ENCODE measurements around the gene KRTAP16-1.
"Not testable (repeated sequence)": the region's sequence is repeated elsewhere in the genome, so short reads cannot be mapped to it uniquely, and the experiment has no call there.

Gene KRTAP16-1

DNA sequence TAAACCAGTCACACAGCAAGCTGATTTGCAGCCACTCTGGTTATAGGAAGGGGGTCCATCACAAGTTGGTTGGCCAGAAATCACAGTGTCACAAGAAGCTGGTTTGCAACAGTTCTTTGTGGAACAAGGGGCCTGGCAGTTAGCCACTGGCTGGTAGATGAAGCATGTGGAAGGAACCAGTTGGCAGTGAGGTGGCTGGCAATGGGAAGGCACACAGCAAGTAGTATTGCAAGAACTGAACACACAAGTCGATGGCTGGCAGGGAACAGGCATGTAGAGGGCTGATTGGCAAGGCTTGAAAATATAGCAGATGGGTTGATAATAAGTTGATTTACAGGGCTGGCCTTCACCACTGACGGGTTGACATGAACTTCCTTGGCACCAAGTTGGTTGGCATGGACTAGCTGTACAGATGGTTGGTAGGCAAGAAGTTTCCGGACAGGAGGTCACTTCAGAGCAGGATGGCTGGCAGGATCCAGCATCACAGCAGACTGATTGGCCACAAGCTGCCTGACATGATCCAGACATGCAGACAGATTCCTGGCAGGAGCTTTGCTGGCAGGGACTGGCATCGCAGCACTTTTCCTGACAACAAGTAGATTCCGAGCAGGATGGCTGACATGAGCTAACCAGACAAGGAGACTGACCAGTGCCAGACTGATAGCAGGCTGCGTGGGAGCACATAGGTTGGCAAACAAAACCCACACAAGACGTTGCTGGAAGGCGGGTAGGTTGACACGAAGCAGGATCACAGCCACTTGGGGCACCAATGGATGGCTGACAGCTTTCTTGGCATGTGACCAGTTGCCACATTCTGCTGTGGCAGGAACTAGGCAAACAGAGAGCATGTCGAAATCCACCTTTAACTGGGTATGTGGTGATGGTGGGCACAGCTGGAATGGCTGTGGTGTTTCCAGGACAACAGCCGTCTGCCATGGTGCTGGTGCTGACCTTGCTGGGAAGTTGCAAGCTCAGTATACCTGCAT, 6.9 kb downstream of the KRTAP16-1 start, which contains the start of gene KRTAP29-1:
KRTAP29-1 (minus strand) TSS at position 936 of the 986 bp plus-strand sequence; CDS start at position 936, 0 bp downstream.
- in situ Hi-C loops (cut with MboI; ENCODE audit: low sequenced_read_pairs) = no loop called here

DNA sequence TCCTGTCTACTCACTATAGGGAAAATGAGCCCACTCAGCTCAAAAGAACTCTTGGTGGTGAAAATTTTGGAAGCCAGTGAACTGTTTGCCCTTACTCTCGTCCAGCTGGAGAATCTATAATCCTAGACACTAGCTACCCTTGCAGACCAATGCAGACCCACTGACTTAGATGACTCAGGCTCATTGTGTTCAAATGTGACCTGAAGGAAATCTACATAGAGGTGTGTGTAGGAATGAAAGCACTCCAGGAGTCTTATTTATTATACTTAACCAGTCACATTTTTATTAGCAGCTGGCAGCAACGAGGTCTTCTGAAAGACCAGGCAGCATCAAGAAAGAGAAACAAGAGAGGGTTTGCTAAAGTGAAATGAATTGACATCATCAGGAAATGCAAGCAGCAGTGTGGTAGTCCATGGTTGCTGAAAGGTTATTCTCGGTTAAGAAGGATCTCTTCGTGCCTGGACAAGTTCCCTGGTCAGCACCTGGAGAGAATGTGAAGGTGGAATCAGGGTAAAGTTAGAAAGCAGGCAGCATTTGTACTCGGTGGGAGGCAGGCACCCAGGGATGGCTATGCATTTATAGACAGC, 7.8 kb downstream of the KRTAP16-1 start:
- in situ Hi-C loops (cut with MboI; ENCODE audit: low sequenced_read_pairs) = no loop called here

DNA sequence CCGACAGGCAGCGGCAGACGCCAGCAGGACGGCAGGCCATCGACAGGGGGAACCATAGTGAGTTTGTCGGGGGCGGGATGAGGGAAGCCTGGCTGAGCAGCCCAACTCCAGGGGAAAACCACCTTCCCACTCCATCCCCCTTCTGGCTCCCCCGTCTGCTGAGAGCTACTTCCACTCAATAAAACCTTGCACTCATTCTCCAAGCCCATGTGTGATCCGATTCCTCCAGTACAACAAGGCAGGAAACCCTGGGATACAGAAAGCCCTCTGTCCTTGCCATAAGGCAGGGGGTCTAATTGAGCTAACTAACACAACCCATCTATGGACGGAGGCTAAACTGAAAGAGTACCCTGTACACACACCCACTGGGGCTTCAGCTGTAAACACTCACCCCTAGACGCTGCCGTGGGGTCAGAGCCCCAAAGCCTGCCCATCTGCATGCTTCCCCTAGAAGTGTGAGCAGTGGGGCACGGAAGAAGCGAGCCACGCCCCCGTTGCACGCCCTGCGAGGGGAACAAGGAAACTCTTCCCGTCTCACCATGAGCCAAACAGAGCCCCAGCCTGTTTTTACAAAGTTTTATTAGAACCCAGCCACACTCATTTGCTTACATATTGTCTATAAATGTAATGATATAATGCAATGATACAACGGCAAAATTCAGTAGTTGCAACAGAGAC, 10.5 kb downstream of the KRTAP16-1 start:
- in situ Hi-C loops (cut with MboI; ENCODE audit: low sequenced_read_pairs) = no loop called here

DNA sequence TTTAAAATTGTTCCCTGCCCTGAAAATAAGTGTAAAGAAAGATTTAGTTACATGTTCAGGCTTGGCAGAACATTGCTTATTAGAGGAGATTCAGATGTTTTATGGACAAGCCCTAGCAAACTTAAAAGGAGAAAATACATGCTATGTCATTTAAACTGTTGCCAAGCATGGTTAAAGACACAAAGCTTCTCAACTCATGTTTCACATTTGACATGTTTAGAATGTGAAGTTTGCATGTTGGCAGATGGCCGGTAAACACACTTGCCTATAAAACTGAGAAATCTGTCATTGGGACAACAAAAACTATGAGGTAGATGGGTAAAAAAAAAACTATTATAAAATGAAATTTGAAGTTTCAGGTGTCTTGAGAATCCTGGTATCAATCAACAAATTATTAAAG, 12.3 kb downstream of the KRTAP16-1 start:
- in situ Hi-C loops (cut with MboI; ENCODE audit: low sequenced_read_pairs) = no loop called here

DNA sequence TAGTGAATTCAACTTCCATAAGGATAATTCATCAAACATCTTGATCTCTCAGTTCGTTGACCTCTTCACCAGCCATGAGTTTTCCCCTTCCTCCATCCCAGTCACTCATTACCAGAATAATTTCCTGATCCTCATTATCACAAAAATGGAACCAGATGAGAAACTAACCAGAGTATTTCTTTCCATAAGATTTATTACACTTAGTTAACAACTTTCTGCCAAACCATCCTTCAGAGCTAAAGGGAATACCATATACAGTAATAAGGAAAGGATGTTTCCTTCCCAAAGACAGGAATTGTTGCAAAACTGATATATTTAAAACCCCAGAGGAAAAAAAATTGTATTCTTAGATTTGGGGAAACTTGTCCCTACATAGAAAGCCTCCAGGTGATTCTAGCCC, 15.1 kb downstream of the KRTAP16-1 start:
- in situ Hi-C loops (cut with MboI; ENCODE audit: low sequenced_read_pairs) = no loop called here

GRCh38 chr17:41287050-41287449, 22.1 kb downstream of the KRTAP16-1 start:
- in situ Hi-C loops (cut with MboI; ENCODE audit: low sequenced_read_pairs) = no loop called here

DNA sequence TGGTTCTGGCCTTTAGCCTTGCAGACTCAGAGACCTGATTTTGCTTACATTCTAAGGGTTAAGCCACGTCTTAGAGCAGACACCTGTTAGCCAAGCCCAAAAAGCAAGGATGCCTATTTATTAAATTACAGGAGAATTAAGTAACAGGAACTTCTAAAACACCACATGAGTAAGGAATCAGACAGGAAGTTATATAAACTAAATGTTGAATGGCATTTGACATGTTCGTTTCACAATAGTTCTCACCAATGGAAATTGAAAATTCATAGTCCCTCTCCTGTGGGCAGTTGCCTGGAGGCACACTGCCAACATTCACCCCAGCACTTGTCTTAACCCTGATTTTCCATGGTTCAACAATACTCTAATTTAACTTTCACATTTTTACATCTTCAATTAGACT, 24.6 kb downstream of the KRTAP16-1 start:
- in situ Hi-C loops (cut with MboI; ENCODE audit: low sequenced_read_pairs) = no loop called here

- in situ Hi-C loops (cut with MboI; ENCODE audit: low sequenced_read_pairs) = no loop called here
Measured at GRCh38 chr17:41284043-41284442, 25.1 kb downstream of the KRTAP16-1 start.

DNA sequence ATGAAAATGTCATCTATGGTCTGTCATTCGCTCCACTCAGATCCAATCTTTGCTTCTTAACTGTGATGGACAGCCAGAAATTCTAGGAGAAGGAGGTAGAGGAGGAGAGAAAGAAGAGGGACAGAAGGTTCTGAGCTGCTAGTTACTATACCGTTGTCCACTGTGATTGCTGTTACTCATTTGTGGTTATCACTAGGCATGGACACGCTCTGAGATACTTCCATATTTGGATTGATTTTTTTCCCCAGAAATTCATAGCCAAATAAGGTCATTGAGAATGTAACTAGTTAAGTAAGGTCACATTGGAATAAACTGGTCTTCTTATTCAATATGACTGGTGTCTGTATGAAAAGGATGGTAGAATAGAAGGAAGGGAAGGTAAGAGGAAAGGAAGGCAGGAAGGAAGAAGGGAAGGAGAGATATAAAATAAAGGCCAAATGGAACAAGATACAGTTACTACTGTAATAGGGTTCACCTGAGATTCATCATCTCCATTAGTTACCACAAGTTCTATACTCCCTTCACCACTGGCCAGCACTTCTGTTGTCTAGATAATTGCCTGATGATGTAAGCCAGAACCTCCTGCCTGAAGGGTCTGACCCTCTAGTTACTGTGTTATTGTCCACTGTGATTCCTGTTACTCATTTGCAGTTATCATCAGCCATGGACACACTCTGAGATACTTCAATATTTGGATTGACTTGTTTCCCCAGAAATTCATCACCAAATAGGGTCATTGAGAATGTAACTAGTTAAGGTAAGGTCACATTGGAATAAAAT, 30.7 kb downstream of the KRTAP16-1 start:
- in situ Hi-C loops (cut with MboI; ENCODE audit: low sequenced_read_pairs) = no loop called here

DNA sequence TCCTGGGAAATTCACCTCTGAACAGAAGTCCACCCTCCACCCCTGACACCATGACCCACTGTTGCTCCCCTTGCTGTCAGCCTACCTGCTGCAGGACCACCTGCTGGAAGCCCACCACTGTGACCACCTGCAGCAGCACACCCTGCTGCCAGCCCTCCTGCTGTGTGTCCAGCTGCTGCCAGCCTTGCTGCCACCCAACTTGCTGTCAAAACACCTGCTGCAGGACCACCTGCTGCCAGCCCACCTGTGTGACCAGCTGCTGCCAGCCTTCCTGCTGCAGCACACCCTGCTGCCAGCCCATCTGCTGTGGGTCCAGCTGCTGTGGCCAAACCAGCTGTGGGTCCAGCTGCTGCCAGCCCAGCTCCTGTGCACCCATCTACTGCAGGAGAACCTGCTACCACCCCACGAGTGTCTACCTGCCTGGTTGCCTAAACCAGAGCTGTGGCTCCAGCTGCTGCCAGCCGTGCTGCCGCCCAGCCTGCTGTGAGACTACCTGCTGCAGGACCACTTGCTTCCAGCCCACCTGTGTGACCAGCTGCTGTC, 33.4 kb downstream of the KRTAP16-1 start, which contains the start of gene KRTAP9-7:
KRTAP9-7 (plus strand) TSS at position 51 of the 543 bp plus-strand sequence; CDS start at position 51, 0 bp downstream.
- in situ Hi-C loops (cut with MboI; ENCODE audit: low sequenced_read_pairs) = not testable (repeated sequence)

GRCh38 chr17:41271858-41272257, 37.3 kb downstream of the KRTAP16-1 start:
- in situ Hi-C loops (cut with MboI; ENCODE audit: low sequenced_read_pairs) = no loop called here

DNA sequence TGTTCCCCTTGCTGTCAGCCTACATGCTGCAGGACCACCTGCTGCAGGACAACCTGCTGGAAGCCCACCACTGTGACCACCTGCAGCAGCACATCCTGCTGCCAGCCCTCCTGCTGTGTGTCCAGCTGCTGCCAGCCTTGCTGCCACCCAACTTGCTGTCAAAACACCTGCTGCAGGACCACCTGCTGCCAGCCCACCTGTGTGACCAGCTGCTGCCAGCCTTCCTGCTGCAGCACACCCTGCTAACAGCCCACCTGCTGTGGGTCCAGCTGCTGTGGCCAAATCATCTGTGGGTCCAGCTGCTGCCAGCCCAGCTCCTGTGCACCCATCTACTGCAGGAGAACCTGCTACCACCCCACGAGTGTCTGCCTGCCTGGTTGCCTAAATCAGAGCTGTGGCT, 37.8 kb downstream of the KRTAP16-1 start:
- in situ Hi-C loops (cut with MboI; ENCODE audit: low sequenced_read_pairs) = not testable (repeated sequence)

GRCh38 chr17:41267711-41268110, 41.4 kb downstream of the KRTAP16-1 start:
- in situ Hi-C loops (cut with MboI; ENCODE audit: low sequenced_read_pairs) = no loop called here

GRCh38 chr17:41265078-41265477, 44.0 kb downstream of the KRTAP16-1 start, which contains the start of gene KRTAP9-6:
Gene KRTAP9-6 (plus strand): TSS chr17:41265378. CDS start chr17:41265378, 0 bp downstream.
- in situ Hi-C loops (cut with MboI; ENCODE audit: low sequenced_read_pairs) = no loop called here

GRCh38 chr17:41264599-41264998, 44.5 kb downstream of the KRTAP16-1 start:
- in situ Hi-C loops (cut with MboI; ENCODE audit: low sequenced_read_pairs) = no loop called here

DNA sequence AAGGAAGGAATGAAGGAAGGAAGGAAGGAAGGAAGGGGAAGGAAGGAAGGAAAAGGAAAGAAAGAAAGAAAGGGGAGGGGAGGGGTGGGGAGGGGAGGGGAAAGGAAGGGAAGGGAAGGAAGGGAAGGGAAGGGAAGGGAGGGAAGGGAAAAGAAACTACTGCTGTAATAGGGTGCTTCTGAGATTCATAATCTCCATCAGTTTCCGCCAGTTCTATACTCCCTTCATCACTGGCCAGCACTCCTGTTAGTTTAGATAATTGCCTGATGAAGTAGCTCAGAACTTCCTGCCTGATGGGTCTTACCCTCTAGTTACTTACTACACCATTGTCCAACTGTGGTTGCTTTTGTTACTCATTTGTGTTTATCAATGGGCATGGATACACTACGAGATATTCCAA, 45.9 kb downstream of the KRTAP16-1 start:
- in situ Hi-C loops (cut with MboI; ENCODE audit: low sequenced_read_pairs) = no loop called here

- in situ Hi-C loops (cut with MboI; ENCODE audit: low sequenced_read_pairs) = no loop called here
Measured at GRCh38 chr17:41258406-41258805, 50.7 kb downstream of the KRTAP16-1 start.
